Left ventricle myocardium superior (tissue), 1 donor: ENCODE results near the gene ACAD11. TPM values are rescaled to one million over a fixed set of nuclear protein-coding genes. Genes with fewer than 3 reads are reported as not detected.

Experiments
- ATAC-seq: fragments of 200-7000 bp; cut with Tn5 transposase; one replicate; pipeline ENCODE4 v1.9.1; 2020; ENCODE audit warnings: mild to moderate bottlenecking, moderate library complexity
- DNase-seq: peaks from one replicate; pipeline ENCODE4 v3.0.0-alpha.2; 2020
- intact Hi-C: fragments of 100-400 bp; cut with micrococcal nuclease; formaldehyde crosslinking; loops from one replicate; pipeline ENCODE4 v1.11.0; 2022
- total RNA-seq: library from RNA; stranded (reverse); fragmentation: NEBNext Ultra II Directional; extraction: Animal tissue kit (Norgen Biotek cat#: 25700); gene quantifications from one replicate; pipeline ENCODE4 v1.2.1, GENCODE V29; 2021
- donor health status: DM: no; HTN: yes; CAD: no; lungs with severe emphysema.

ACAD11 gene
- total RNA-seq, 1 donor from 2014 or later: 16.8 TPM

DNA sequence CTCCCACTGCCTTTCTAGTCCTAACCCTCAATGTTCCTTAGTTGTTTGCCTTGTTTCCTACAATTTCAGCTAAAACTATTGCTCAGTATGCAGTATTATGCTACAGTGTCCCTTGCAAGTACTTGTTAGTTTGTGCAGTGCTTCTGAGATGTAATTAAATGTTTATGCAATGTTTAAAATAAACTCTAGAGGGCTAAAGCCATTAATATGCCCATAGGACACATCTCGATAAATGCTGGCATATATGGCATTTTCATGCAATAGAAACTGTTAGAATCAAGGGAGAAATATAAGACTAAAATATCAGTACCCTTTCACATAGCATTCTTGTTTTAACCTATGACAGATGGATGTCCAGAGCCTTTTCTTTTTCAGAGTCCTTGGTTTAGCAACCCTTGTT is 122.3 kb downstream of the ACAD11 start:
- DNase-seq: no peak

DNA sequence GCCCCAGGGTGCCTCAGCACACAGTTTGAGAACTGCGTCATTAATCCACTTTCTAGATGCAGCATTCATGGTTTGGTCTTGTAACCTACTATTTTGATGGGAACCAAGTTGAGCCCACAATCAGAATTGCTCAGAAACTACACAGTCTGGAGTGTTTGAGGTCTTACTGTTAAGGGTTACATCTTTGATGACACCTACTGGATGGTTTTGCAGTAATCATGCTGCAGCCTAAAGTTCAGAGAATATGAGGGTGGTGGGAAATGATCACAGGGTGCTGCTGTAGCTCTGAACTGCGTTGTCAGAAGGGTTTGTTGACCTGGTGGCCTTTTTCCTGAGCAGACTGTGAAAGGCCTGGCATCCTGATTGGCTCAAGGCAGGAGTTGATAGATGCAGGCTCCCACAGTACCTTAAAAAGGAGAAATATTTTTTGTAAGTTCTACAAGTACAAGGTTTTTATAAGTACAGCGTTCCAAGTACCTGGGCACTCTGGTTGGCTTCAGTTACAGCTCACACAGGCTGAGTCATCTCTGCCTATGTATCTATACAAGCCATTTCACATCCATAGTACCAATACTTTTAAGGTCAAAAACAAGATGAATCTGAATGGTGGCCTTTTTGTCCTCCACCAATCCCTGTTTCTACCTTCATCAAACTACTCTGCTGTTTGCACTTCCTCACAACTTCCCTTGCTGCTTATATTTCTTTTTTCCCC is 123.0 kb downstream of the ACAD11 start:
- DNase-seq (no peak), ATAC-seq (peak; percentile 23)
- intact Hi-C loops: loop anchor here (2.0 kb wide), 1 partner anchor 106 kb away; no protein-coding TSS in a partner anchor

More for the DNA sequence above, 122.3 kb downstream of the ACAD11 start:
- intact Hi-C loops: loop anchor here (2.0 kb wide), 1 partner anchor 106 kb away; no protein-coding TSS in a partner anchor
- ATAC-seq: no peak

DNA sequence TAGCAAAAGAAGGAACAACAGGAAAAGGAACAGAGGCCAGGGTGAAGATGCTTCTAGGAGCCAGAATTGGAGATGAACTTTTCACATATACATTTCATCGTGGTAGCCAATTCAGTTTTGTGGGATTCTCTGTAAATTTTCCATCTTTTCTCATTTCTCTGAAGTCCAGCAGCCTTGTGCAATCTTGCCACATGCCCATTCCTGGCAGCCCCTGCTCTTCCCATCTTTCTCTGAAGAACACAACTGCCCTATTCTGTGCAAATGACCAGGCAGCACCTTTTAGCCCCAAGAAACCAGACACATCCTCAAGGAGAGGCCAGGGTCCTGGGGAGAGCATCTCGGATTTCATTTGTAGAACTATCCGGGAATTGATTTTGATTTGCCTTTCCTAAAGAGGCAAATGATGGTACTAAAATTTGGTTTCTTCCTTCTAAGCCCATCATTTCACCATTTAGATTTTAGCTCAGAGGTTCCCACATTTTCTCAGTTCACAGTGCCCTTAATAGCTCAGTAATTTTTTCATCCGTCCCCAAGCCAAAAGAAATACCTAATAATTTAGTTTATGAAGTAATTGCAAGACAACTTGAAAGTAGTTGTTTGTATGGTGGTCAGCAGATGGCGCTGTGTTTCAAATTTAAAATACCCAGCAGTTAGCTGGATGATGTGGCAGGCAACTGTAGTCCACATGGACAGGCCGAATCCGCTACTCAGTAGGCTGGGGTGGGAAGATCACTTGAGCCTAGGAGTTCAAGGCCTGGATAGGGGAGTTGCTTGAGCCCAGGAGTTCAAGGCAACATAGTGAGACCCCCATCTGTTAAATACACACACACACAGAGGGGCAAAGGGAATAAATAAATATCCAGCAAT is 123.8 kb downstream of the ACAD11 start:
- intact Hi-C loops: loop anchor here (2.0 kb wide), 1 partner anchor 107 kb away; no protein-coding TSS in a partner anchor
- DNase-seq (peak; percentile 42), ATAC-seq (peak; percentile 91)

DNA sequence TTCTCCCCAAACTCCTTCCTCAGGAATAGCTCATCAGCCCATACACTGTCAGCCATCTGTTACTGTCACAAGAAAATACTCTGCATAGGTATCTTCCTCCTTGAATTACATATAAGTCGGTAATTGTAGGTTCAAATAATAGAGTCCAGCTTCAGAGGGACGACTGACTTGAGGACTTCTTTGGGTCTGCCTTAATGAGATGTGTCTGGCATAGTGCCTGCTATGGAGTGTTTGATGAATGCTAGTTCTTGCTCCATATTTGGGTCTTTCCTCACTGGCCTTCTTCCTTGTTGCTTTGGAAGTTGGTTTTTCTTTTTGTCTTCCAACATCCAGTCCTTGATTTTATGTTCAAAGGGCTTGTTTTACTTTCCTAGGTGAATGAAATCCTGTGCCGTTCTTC is 129.0 kb downstream of the ACAD11 start:
- no peak for ATAC-seq
- no peak for DNase-seq
- intact Hi-C loops: no loop called here

DNA sequence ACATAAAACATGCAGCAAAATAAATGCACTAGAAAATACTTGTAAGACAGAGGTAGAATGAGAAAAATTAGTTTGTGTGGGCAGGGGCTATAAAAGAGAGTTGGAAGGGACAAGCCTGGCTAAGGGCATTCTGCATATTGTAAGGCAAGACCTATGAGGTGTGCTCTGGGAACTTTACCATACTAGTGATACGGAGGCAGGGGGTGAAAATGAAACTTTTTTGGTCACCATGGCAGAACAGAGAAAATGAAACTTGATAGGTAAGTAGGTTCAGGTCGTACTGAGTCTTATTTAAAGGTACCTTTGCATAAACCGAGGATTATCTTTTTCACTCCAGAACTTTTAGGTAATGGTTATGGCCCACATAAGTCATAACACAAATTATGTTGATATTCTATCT is 137.3 kb downstream of the ACAD11 start:
- ATAC-seq: no peak
- intact Hi-C loops: no loop called here

DNA sequence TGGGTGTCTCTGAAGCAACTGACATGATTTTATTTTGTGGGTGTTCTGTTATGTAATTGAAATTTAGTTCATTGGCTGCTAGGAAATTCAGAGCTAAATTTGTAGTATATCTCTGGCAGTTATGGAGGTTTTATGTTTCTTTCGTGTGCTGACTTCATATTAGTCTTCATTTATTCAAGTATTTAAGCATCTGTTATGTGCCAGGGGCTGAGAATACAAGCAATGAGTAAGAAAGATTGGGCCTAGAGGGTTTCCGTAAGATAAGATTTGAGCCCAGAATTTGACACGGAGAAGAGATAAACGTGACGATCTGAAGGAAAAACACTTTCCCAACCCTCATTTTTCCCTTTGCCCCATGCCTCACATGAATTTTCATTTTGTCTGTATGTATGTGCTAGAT is 137.7 kb downstream of the ACAD11 start:
- ATAC-seq (no peak), DNase-seq (no peak)
- intact Hi-C loops: no loop called here

More for the DNA sequence above, 137.3 kb downstream of the ACAD11 start:
- DNase-seq: no peak

DNA sequence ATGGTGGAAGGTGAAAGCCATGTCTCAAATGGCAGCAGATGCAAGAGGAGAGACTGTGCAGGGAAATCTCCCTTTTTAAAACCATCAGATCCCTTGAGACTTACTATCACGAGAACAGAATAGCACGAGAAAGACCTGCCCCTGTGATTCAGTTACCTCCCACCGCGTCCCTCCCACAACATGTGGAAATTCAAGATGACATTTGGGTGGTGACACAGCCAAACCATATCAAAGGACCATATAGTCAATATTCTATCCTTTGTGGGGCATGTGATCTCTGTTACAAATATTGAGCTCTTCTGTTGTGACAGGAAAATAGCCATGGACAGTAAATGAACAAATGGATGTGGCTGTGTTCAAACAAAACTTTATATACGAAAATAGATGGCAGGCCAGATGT is 139.7 kb downstream of the ACAD11 start:
- intact Hi-C loops: no loop called here
- DNase-seq: no peak
- ATAC-seq: no peak

DNA sequence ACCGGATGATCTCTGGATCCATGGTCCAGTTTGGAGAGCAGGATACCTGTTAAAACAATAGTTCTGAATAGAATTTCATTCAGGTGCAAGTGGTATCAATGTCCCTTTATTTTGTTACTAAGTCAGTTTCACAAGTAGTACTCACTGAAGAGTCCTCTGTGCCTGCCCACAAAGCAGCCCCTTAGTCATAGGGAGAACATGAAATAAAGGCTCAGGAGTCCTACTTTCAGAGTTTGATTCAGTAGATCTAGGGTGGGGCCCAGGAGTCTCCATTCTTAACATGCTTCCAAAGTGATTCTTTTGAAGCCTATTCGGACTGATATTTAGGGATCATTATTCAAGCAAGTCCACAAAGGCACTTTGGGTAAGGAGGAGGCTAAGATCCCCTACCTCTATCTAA is 142.3 kb downstream of the ACAD11 start:
- intact Hi-C loops: no loop called here
- ATAC-seq: no peak
- DNase-seq: no peak

DNA sequence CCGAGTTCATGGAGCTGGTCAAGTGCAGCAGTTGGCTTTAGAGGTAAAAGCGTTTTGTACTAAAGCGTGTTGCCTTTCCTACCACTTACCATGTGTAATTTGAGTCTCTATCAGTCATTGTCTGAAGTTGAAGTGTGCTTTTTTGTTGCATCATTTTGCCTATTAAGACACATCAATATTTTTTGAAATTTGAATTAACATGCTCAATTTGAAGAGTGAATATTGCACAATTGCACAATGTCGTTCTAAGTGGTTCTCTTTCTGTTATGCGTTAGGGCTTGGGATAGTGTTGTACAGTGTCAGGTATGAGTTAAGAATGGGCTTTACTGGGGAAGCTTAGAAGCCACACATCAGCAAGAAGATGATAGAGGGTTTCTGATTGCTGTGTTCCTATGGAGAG is 146.6 kb downstream of the ACAD11 start:
- no peak for DNase-seq
- intact Hi-C loops: no loop called here
- ATAC-seq: no peak

DNA sequence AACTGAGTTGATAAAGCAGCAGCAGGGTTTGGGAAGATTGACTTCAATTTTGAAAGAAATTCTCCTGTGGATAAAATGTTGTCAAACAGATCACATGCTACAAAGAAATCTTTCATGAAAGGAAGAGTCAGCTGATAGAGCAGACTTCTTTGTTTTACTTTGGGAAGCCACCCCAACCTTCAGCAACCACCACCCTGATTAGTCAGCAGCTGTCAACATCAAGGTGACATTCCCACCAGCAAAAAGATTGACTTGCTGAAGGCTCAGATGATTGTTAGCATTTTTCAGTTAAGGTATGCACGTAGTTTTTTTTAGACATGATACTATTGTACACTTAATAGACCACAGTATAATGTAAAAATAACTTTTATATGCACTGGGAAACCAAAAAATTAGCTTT is 150.1 kb downstream of the ACAD11 start:
- no peak for ATAC-seq
- no peak for DNase-seq
- intact Hi-C loops: no loop called here

DNA sequence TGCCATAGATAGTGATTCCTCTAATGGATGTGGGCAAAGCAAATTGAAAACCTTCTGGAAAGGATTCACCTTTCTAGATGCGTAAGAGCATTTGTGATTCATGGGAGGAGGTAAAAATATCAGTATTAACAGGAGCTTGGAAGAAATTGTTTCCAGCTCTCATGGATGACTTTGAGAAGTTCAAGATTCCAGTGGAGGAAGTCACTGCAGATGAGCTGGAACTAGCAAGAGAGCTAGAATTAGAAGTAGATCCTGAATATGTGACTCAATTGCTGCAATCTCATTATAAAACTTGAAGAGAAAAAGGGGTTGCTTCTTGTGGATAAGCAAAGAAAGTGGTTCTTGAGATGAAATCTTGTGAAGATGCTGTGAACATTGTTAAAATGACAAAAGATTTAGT is 150.5 kb downstream of the ACAD11 start:
- intact Hi-C loops: no loop called here
- no peak for ATAC-seq
- DNase-seq: no peak

Other genes starting within 250 kb of the ACAD11 start
- 30.3 TPM for gene DNAJC13, start 242.3 kb downstream of the ACAD11 start, total RNA-seq
- gene ACKR4, start 62.5 kb downstream of the ACAD11 start, total RNA-seq: 1.4 TPM
- gene UBA5, start 520 bp upstream of the ACAD11 start, total RNA-seq: 38.3 TPM
- gene NPHP3, start 62.6 kb upstream of the ACAD11 start, total RNA-seq: 9.2 TPM